HG03060 (cell line): ENCODE data around the gene SLCO1B1.

Experiments
- ATAC-seq: cut with Tn5 transposase; IDR thresholded peaks from one replicate; pipeline ENCODE4 v1.9.1; 2021; ENCODE audit warnings: low read depth, moderate number of reproducible peaks; ENCODE audit not compliant: unreplicated experiment

The SLCO1B1 gene

GRCh38 chr12:21220266-21220665 lies 89.3 kb downstream of the SLCO1B1 start:
- ATAC-seq = no peak

- ATAC-seq = no peak
Measured at GRCh38 chr12:21221072-21221471, 90.1 kb downstream of the SLCO1B1 start.

- ATAC-seq = no peak
Measured at GRCh38 chr12:21221778-21222177, 90.8 kb downstream of the SLCO1B1 start.

GRCh38 chr12:21223930-21224329 lies 92.9 kb downstream of the SLCO1B1 start:
- ATAC-seq = no peak

GRCh38 chr12:21234395-21234794 lies 103.4 kb downstream of the SLCO1B1 start:
- ATAC-seq = no peak

- no peak for ATAC-seq
Measured at GRCh38 chr12:21239866-21240265, 108.9 kb downstream of the SLCO1B1 start.

- ATAC-seq = no peak
Measured at GRCh38 chr12:21248679-21249078, 117.7 kb downstream of the SLCO1B1 start.

GRCh38 chr12:21252070-21252469 lies 121.1 kb downstream of the SLCO1B1 start:
- ATAC-seq = no peak

- ATAC-seq = no peak
Measured at GRCh38 chr12:21257172-21257571, 126.2 kb downstream of the SLCO1B1 start.

GRCh38 chr12:21264232-21264631 lies 133.2 kb downstream of the SLCO1B1 start:
- ATAC-seq = no peak

GRCh38 chr12:21265932-21266331 lies 134.9 kb downstream of the SLCO1B1 start:
- no peak for ATAC-seq

GRCh38 chr12:21276826-21277225 lies 145.8 kb downstream of the SLCO1B1 start:
- ATAC-seq = no peak
